Skeletal muscle cell (primary cell): ENCODE data around the gene PDE4B.
A peak's percentile ranks its signal among the peaks of the same experiment; 100 is the strongest.
"Not testable (repeated sequence)": the region's sequence is repeated elsewhere in the genome, so short reads cannot be mapped to it uniquely, and the experiment has no call there.

Experiments used
- DNase-seq: peaks from one replicate; pipeline ENCODE4 v3.0.0-alpha.2; 2010; ENCODE audit warnings: low read depth
- H3K4me3 ChIP-seq: 2 replicates; pipeline ENCODE4 v1.5.1; 2011; ENCODE audit warnings: low read depth, mild to moderate bottlenecking, control low read depth, low read length, moderate library complexity

Gene PDE4B

DNA sequence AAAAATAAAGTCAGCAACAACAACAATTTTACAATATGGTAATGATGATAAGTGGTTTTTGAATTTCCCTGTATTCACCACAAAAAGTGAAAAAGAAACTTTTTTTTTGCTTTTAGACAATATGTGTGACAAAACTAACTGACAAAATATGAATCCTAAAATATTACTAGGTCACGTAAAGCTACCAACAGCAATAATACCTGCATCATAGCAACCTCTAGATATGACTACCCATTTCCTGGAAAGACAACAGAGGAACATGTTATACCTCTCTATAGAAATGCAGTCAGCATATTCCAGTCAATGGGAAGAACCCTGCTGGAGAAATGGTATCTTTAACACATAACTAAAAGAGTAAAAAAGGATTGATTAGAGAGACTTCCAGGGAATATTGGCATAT is 73.7 kb downstream of the PDE4B start:
- H3K4me3 ChIP-seq, result no peak overlapping the region
- no peak for DNase-seq

DNA sequence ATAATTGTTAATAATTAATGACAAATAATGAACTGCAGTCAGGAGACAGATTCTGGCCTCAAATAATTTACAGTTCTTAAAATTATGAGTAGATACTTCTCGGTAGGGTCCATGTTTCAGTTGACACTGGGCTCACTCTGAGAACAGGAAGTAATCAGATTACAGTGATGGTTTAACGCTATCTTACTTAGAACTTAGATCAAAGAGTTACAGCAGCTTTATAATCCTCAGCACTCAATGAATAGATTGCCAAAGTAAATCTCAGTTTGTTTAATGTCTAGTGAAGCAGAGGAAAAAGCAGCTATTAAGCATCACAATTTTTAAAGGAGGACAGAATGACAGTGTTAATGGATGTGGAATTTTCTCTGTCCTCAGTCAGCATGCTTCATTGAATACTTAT is 79.6 kb downstream of the PDE4B start:
- no peak for DNase-seq
- no peak overlapping the region for H3K4me3 ChIP-seq

DNA sequence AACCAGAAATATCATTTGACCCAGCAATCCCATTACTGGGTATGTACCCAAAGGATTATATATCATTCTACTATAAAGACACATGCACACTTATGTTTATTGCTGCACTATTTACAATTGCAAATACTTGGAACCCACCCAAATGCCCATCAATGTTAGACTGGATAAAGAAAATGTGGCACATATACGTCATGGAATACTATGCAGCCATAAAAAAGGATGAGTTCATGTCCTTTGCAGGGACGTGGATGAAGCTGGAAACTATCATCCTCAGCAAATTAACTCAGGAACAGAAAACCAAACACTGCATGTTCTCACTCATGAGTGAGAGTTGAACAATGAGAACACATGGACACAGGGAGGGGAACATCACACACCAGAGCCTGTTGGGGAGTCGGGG is 85.6 kb downstream of the PDE4B start:
- DNase-seq, H3K4me3 ChIP-seq: not testable (repeated sequence)

DNA sequence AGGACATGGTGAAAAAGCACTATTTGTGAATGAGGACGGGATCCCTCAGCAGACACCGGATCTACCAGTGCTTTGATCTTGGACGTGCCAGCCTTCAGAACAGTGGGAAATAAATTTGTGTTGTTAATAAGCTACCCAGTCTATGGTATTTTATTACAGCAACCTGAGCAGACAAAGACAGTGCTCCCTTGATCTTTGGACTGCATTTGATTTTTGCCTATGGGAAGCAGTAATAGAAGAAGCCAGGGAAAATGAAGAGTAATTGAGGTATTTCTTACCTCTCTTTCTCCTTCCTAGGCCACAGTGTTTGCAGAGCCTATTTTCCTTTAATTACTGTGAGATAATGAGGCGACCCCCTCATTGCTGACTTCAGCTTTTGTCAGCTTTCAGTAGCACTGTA is 87.9 kb downstream of the PDE4B start:
- DNase-seq, result no peak
- H3K4me3 ChIP-seq, result no peak overlapping the region

DNA sequence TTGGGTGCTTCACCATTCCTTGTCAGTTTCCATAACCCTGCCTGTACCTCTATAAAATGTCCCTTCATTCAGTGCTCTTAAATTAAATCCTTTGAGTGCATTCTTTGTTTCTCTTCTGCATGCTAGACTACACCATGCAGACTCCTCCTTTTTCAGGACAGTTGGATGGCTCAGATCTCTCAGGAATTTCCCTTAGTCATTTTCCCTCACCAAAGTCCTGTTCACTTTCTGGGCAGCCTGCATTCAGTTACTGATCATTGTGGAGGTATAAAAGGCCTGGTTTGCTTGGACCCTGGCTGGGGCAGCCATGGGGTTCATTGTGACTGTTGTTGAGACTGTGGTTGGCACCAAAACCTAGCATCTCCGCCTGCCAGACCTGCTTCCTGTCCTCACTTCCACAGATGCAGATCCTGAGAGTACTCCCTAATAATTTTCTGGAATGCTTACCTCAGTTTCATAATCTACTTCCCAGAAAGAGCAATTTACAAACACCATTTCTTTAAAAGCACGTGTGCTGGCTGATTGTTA is 88.4 kb downstream of the PDE4B start:
- H3K4me3 ChIP-seq, result no peak overlapping the region
- no peak for DNase-seq

DNA sequence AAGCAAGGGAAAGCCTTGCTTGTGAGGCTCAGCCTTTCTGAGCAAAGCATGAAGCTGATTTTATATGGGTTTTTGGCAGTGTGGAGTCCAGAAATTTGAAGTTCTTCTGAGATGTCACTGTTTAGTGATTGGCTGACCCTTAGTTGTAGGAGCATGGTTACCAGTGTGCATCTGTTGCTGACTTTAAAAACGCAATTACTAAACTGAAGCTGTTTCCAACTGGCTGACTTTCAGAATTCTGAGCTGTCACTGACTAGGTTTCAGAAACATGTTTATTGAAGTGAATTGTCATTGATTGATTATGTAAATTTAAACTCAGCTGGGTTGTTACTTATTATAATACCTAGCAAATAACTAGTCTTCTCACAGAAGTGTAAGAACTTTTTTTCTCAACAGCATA is 89.4 kb downstream of the PDE4B start:
- no peak overlapping the region for H3K4me3 ChIP-seq
- DNase-seq, result no peak

DNA sequence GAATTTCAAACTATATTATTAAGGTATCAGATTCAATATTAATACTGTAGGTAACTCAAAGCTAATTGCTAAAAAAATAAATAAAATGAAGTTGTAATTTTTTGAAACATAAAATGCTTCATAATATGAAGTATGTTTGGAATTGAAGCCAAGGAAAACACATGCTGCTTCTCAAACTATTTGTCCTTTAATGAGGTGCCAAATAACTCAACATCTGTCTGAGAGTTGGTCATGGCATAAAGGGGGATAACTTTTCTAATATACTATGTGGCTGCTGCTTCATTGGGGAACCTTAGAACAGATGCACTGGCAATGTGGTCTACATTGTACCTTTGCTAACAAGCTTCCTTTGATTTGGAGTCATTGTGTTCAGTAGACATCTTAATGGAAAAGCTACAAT is 96.7 kb downstream of the PDE4B start:
- H3K4me3 ChIP-seq, result no peak overlapping the region
- DNase-seq, result no peak

DNA sequence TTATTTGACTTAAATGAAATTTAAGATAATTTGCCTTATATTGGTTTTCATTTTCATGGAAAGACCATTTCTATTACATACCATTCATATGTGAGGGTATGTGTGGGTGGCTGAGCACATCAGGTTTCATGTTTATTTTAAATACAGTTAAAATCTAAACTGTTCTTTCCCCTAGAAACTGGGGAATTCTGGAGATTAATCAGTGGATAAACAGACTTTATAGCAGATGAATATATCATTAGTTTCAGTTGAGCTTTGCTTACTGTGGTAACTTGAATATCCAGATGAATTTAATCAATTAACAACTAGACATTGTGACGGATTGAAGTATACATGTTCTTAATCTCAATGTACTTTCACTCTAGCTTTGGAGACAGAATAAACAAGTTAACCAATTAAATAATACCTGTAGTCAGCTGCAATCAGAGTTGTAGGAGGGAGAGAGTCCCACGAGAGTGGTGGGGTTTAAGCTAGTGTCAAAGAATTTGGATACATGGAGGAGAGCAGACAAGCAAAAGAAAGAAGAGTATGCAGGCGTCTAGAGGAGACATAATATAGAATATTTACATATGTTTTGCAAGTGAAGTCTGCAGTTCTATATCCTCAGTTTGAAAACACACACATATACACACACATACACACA is 97.6 kb downstream of the PDE4B start:
- no peak for DNase-seq
- no peak overlapping the region for H3K4me3 ChIP-seq

DNA sequence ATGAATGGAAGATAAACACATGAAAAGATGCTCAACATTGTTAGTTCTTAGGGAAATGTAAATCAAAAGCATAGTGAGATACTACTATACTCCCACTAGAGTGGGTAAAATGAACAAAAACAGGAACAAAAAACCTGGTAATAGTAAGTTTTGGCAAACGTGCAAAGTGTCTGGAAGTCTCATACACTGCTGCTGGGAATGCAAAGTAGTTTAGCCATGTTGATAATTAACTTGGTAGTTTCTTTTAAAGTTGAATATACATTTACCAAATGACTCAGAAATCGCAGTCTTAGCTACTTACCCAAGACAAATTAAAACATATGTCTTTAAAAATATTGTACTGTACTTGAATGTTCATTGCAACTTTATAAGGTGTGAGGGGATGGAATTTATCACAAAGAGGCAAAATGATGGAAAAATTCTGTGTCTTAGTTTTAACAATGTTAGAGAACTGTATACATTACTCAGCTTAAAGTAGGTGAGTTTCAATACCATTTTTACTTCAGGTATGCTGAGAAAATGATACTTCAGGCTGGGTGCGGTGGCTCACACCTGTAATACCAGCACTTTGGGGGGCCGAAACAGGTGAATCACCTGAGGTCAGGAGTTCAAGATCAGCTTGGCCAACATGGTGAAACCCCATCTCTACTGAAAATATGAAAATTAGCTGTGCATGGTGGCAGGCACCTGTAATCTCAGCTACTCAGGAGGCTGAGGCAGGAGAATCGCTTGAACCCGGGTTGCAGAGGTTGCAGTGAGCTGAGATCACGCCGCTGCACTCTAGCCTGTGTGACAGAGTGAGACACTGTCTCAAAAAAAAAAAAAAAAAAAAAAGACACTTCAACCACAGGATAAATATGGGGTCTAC is 102.3 kb downstream of the PDE4B start:
- no peak for DNase-seq
- H3K4me3 ChIP-seq, result no peak overlapping the region

DNA sequence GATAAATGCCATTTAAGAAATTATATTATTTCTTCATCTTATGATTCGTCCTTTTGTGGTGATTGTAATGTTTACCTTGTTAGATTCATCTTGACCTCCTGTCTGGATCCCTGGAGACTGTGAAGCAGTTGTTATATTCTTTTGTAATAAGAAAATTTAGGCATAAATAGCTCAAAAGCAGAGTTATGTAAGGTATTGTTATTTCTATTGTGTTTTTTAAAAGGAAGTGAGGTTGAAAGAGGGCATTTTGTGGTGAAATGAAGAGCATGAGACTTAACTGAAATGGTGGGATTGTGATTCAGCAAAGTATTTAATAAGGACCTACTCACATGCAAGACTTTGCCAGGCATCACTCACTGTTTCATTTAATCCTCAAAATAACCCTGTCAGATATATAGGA is 104.0 kb downstream of the PDE4B start:
- peak; percentile 39 for DNase-seq

DNA sequence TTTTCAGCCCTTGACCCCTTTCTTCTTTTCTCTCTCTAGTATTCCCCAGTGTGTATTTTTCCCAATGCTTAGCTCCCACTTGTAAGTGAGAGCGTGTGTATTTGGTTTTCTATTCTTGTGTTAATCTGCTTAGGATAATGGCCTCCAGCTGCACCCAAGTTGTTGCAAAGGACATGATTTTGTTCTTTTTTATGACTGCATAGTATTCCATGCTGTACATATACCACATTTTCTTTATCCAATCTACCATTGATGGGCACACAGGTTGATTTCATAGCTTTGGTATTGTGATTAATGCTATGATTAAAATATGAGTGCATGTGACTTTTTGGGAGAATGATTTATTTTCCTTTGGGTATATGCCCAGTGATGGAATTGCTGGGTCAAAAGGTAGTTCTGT is 104.8 kb downstream of the PDE4B start:
- no peak overlapping the region for H3K4me3 ChIP-seq
- DNase-seq, result no peak

More for the DNA sequence above, 104.0 kb downstream of the PDE4B start:
- H3K4me3 ChIP-seq, result no peak overlapping the region

DNA sequence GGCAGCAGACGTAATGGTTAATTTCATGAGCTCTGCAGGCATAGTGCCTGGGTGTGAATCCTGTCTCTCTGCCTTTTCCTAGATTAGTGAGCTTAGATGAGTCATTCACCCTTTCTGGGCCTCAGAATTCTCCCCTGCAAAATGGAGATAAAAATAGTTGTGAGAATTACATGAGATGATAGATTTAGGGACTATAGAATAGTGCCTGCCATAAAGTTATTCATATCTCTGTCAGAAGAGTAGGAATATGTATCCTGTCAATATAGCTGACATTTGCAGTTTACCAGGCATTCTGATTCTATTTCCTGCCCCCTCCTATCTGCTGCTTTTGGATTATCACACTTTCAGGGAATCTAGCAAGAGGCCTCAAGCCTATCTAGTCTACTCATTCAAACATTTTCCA is 112.0 kb downstream of the PDE4B start:
- no peak for DNase-seq
- no peak overlapping the region for H3K4me3 ChIP-seq

DNA sequence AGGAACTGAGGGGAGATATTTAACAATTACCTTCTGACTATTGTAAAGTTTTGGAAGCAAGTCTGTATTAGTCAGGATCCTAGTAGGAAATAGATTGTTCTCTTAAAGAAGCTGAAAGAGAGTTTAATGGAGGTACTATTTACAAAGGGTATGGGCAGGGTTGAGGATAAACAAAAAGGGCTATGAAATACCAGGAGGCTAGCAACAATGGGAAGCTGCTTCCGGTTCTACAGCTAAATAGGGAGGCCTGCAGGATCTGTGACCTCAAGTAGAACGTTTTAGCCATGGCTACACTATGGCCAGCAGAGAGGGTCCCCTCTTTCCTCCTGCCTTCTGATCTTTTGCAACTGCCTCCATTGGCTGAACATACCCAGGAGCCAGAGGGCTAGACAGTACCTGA is 117.7 kb downstream of the PDE4B start:
- H3K4me3 ChIP-seq, result no peak overlapping the region
- DNase-seq, result no peak

DNA sequence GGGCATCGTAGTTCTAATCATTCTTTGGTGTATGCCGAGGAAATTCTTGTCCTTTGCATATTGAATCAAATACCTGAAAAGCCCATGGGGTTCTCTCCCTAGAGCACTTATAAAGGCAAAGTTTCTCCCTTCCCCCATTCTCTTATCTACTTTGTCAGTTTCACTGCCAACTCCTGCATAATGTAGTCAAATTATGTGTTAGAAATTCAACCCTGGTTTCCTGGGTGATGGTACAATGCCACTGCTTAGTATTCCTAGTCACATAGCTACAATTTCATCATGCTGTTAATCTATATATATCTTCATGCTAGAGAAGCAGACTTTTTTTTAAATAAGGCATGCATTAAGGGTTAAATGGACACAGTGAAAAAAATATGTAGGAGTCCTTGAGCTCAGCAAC is 119.0 kb downstream of the PDE4B start:
- H3K4me3 ChIP-seq, result no peak overlapping the region
- DNase-seq, result no peak

DNA sequence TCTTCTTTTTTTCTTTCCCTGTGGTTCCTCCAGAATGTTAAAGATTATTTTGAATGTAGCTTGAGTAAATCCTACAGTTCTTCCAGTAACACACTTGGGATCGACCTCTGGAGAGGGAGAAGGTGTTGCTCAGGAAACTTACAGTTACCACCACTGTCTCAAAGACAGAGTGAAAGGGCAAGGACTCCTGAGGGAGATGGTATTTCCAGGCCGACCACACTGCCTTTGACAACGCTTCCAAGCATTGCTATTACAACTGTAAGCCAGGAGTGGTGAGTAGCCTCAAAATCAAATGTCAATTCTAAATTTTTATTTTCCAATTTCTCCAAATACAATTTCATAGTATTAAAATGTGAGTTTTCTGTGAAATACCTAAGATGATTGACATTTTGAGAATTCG is 125.9 kb downstream of the PDE4B start:
- DNase-seq, result no peak
- H3K4me3 ChIP-seq, result no peak overlapping the region

DNA sequence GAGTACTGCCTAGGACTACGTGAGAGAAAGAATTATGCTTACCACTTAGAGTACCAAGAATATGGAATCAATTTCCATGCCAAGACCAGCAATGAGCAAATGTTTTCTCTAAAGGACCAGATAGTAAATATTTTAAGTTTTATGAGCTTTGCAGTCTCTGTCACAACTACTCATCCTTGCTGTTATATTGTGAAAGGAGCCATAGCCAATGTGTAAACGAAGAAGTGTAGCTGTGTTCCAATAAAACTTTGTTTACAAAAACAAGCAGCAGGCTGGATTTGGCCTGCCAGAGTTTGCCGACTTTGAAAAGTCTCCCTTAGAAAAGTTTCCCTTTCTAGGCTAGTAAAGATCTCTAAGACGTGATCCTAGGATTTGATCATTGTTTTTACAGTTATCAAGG is 128.8 kb downstream of the PDE4B start:
- no peak overlapping the region for H3K4me3 ChIP-seq

DNA sequence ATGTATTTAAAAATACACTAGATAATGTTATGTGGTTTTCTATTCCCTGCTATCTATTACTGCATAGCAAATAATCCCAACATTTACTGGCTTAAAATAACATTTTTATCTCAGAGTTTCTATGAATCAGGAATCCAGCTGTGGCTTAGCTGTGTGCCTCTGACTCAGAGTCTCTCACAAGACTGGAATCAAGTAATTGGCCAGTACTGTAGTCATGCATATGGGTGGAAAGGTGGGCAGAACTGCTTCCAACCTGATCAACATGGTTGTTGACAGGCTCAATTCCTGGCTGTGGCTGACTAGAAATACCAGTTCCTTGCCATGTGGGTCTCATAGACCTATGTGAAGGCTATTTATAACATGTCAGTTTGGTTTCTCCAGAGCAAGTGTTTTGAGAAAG is 131.8 kb downstream of the PDE4B start:
- no peak for DNase-seq
- H3K4me3 ChIP-seq, result no peak overlapping the region

More for the DNA sequence above, 128.8 kb downstream of the PDE4B start:
- no peak for DNase-seq

DNA sequence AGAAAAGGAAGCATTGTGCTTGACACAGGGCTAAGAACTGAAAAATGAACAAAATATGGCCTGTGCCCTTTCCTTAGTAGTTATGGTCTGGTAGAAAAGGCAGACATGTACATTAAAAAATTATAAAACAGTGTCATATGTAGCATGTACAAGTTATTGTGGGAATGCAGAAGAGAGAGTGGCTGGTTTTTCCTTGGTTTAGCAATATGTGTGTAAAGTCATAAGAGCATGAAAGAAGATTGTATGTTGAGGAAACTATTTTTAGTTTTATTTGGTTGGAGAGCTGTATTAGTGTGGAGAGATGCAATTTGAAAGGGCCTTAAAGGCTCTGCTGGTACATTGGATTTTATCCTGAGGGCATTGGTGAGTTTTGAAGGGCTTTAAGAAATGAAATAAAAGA is 145.8 kb downstream of the PDE4B start:
- no peak for DNase-seq
- no peak overlapping the region for H3K4me3 ChIP-seq

DNA sequence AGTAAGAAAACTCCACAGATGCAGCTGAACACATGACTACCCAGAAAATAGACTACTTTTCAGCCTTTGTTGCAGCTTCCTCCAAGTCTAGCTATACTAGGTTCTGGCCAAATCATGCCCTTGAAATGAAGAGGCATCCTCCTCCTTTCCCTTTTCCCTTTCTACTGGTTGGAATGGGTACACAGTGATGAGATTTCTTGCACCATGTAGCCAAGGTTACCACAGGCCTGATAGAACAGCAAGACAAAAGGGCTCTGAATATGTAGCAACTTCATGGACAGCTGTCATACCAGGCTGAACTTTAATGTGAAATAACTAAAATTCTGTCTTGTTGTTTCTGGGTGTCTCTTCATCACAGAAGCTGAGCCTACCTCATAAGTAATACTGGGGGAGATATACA is 146.5 kb downstream of the PDE4B start:
- H3K4me3 ChIP-seq, result no peak overlapping the region

DNA sequence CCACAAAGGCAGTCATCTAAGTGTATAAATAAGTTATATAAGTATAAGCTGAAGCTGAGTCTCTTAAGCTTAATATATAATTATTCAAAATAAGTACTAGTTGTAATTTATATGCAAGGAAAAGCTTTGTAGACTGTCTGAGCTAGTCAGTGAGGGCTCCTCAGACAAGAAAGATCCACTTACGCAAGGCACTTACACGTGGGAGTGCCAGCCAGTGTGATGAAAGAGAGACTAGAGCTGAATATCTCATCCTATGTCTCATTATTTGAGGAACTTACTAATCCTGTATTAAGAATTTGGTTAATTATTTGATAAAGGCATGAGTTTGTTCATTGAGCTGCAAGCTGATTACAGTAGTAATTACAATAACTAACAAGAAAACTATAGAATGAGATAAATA is 146.9 kb downstream of the PDE4B start:
- H3K4me3 ChIP-seq, result no peak overlapping the region
- DNase-seq, result no peak

More for the DNA sequence above, 146.5 kb downstream of the PDE4B start:
- DNase-seq, result no peak

DNA sequence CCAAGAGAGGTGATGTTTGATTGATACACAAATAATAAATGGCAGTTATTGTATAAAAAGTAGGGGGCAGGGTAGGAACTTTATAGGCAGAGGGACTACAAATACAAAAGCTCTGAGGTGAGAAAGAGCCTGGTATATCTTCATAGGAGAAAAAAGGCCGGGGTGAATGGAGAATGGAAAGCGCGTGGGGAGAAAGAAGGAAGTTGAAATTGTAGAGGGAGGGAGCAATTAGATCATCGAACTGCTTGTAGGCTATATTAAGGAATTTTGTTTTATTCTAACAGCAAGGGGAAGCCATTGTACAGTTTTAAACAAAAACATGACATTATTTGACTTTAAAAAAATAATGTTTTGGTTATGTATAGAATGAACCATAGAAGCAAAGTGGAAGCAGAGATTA is 147.4 kb downstream of the PDE4B start:
- no peak overlapping the region for H3K4me3 ChIP-seq
- DNase-seq, result no peak
